K562 (cell line): ENCODE measurements around the gene PRR15L. TPM values are rescaled to one million over a fixed set of nuclear protein-coding genes. Genes with fewer than 3 reads are reported as not detected.

Source experiments
- EWSR1 ChIP-seq: fragments of 450-650 bp; IDR thresholded peaks from 2 replicates; pipeline ENCODE4 v1.6.1; 2018; ENCODE audit warnings: borderline replicate concordance, mild to moderate bottlenecking, low read depth, moderate library complexity; ENCODE audit not compliant: partially characterized antibody
- PRPF4 ChIP-seq: fragments of 200-400 bp; formaldehyde crosslinking; IDR thresholded peaks from one replicate; pipeline ENCODE4 v1.6.1; 2017; ENCODE audit warnings: low read length, low read depth, mild to moderate bottlenecking; ENCODE audit not compliant: insufficient read depth, poor library complexity, severe bottlenecking
- TCF3 ChIP-seq: sonication (generic); formaldehyde crosslinking; IDR thresholded peaks from 2 replicates; pipeline ENCODE4 v1.4.0; 2020; ENCODE audit warnings: mild to moderate bottlenecking, missing genetic modification reagents
- ZFP91 ChIP-seq: sonication (generic); formaldehyde crosslinking; IDR thresholded peaks from 2 replicates; pipeline ENCODE4 v1.8.0; 2022; ENCODE audit warnings: mild to moderate bottlenecking, missing genetic modification reagents
- ZNF217 ChIP-seq: sonication (generic); formaldehyde crosslinking; IDR thresholded peaks from 2 replicates; pipeline ENCODE4 v1.8.0; 2022; ENCODE audit warnings: mild to moderate bottlenecking, missing genetic modification reagents
- ZNF318 ChIP-seq, 2 experiments: fragments of 450-650 bp; IDR thresholded peaks; 2 replicates each; pipeline ENCODE4 v1.6.1; 2016; ENCODE audit warnings: mild to moderate bottlenecking in 2 of 2, borderline replicate concordance in 1 of 2, low read depth in 1 of 2, moderate library complexity in 1 of 2
- polyA plus RNA-seq, 8 experiments: library from polyadenylated mRNA; depleted of rRNA in 4 of 8; stranded (reverse) in 5 of 8; unstranded in 3 of 8; fragments of >200 nt; fragmentation: Nextera tagmentation in 2 of 8; fragmentation: Illumina TruSeq in 1 of 8; extraction: Ambion mirVana in 2 of 8; extraction: Trizol in 1 of 8; gene quantifications; 2 replicates each; pipeline versions ENCODE4 v1.2.1 to v1.2.3, GENCODE V29; 2011 to 2014; ENCODE audit warnings: inconsistent platforms in 1 of 8, missing spikeins in 1 of 8
- total RNA-seq, 7 experiments: library from RNA; depleted of rRNA in 6 of 7; stranded (reverse); fragments of >200 nt in 6 of 7; fragmentation: Illumina TruSeq in 2 of 7; extraction: Trizol in 2 of 7; gene quantifications; 2 replicates each; pipeline versions ENCODE4 v1.2.1 to v1.2.3, GENCODE V29; 2011 to 2021; ENCODE audit warnings: low replicate concordance in 1 of 7
- TF ChIP-seq, protein P1 (sequence below): fragments of 200-800 bp; sonication (Bioruptor generic); IDR thresholded peaks from 2 replicates; pipeline ENCODE4 v1.6.1; 2017; ENCODE audit warnings: missing genetic modification characterization, missing compliant biosample characterization
- TF ChIP-seq, protein P2 (sequence below), 3 experiments: fragments of 200-800 bp in 1 of 3; fragments of 250-450 bp in 1 of 3; fragments of 450-650 bp in 1 of 3; sonication (Bioruptor Pico) in 1 of 3; sonication (Bioruptor generic) in 1 of 3; formaldehyde crosslinking in 1 of 3; IDR thresholded peaks; 2 replicates each; pipeline versions ENCODE4 v1.6.1 to v1.8.0; 2016 to 2022; ENCODE audit warnings: mild to moderate bottlenecking in 2 of 3, missing genetic modification characterization in 2 of 3, missing compliant biosample characterization in 1 of 3, moderate library complexity in 1 of 3

Gene PRR15L
- total and polyA plus RNA-seq, 9 of the 15 experiments (the other 6 are each of a cell fraction or from before 2014, with no cell fraction given) = 0.03 TPM; not detected in 8

- TF ChIP-seq, protein P1, sequence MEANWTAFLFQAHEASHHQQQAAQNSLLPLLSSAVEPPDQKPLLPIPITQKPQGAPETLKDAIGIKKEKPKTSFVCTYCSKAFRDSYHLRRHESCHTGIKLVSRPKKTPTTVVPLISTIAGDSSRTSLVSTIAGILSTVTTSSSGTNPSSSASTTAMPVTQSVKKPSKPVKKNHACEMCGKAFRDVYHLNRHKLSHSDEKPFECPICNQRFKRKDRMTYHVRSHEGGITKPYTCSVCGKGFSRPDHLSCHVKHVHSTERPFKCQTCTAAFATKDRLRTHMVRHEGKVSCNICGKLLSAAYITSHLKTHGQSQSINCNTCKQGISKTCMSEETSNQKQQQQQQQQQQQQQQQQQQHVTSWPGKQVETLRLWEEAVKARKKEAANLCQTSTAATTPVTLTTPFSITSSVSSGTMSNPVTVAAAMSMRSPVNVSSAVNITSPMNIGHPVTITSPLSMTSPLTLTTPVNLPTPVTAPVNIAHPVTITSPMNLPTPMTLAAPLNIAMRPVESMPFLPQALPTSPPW (CRISPR knock-in tag) = peak; percentile 31; the same call in 1 of the 2 replicates
- no peak for TF ChIP-seq EWSR1
- no peak for TF ChIP-seq ZNF318 (IDR thresholded peaks at IDR 0.05; ENCODE audit: borderline replicate concordance in 1 of 2, low read depth in 1 of 2)
- TF ChIP-seq, protein P2, sequence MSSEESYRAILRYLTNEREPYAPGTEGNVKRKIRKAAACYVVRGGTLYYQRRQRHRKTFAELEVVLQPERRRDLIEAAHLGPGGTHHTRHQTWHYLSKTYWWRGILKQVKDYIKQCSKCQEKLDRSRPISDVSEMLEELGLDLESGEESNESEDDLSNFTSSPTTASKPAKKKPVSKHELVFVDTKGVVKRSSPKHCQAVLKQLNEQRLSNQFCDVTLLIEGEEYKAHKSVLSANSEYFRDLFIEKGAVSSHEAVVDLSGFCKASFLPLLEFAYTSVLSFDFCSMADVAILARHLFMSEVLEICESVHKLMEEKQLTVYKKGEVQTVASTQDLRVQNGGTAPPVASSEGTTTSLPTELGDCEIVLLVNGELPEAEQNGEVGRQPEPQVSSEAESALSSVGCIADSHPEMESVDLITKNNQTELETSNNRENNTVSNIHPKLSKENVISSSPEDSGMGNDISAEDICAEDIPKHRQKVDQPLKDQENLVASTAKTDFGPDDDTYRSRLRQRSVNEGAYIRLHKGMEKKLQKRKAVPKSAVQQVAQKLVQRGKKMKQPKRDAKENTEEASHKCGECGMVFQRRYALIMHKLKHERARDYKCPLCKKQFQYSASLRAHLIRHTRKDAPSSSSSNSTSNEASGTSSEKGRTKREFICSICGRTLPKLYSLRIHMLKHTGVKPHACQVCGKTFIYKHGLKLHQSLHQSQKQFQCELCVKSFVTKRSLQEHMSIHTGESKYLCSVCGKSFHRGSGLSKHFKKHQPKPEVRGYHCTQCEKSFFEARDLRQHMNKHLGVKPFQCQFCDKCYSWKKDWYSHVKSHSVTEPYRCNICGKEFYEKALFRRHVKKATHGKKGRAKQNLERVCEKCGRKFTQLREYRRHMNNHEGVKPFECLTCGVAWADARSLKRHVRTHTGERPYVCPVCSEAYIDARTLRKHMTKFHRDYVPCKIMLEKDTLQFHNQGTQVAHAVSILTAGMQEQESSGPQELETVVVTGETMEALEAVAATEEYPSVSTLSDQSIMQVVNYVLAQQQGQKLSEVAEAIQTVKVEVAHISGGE (CRISPR knock-in tag; IDR thresholded peaks at IDR 0.05) = no peak
- TF ChIP-seq PRPF4 = no peak
- no peak for TF ChIP-seq TCF3 (CRISPR knock-in tag)
- no peak for TF ChIP-seq ZFP91 (CRISPR knock-in tag)
- TF ChIP-seq ZNF217 (CRISPR knock-in tag) = no peak
These were observed 37.7 kb upstream of the PRR15L start (continued) for GRCh38 chr17:47995241-47995935.
